ENCODE results near the gene TTLL9.

TTLL9 gene

GRCh38 chr20:31979713-31980426 lies 109.4 kb downstream of the TTLL9 start:
- Mint-ChIP-seq H3K4me3 (no peak overlapping the region), H3K27me3 (ENCODE audit: low read depth) (peaks cover 14% of the 10 kb centered on the region), H3K36me3 (ENCODE audit: low read depth) (no peaks in the 10 kb centered on the region), H3K4me1 (peaks cover 4% of the 10 kb centered on the region), H3K27ac (no peak overlapping the region), H3K9me3 (no peaks in the 10 kb centered on the region)
- no peak for TF ChIP-seq CTCF (IDR thresholded peaks at IDR 0.05; ENCODE audit: unreplicated experiment in 3 of 3)

GRCh38 chr20:31981784-31982183 lies 111.3 kb downstream of the TTLL9 start:
- Mint-ChIP-seq H3K27me3 (ENCODE audit: low read depth) (peaks cover 8% of the 10 kb centered on the region), H3K4me1 (peaks cover 4% of the 10 kb centered on the region), H3K9me3 (no peaks in the 10 kb centered on the region), H3K27ac (no peak overlapping the region), H3K4me3 (no peak overlapping the region), H3K36me3 (ENCODE audit: low read depth) (no peaks in the 10 kb centered on the region)
- no peak for TF ChIP-seq CTCF (IDR thresholded peaks at IDR 0.05; ENCODE audit: unreplicated experiment in 3 of 3)

- no peak overlapping the region for H3K27ac Mint-ChIP-seq
- H3K4me1 Mint-ChIP-seq = peaks cover 8% of the 10 kb centered on the region
- no peaks in the 10 kb centered on the region for H3K9me3 Mint-ChIP-seq
- TF ChIP-seq CTCF (IDR thresholded peaks at IDR 0.05; ENCODE audit: unreplicated experiment in 3 of 3) = no peak
- H3K27me3 Mint-ChIP-seq (ENCODE audit: low read depth) = peaks cover 13% of the 10 kb centered on the region
- no peak overlapping the region for H3K4me3 Mint-ChIP-seq
- H3K36me3 Mint-ChIP-seq (ENCODE audit: low read depth) = no peaks in the 10 kb centered on the region
These were observed 114.6 kb downstream of the TTLL9 start for GRCh38 chr20:31984981-31985471.

GRCh38 chr20:31987744-31988143 lies 117.3 kb downstream of the TTLL9 start:
- Mint-ChIP-seq H3K4me1 (peaks cover 8% of the 10 kb centered on the region), H3K4me3 (no peak overlapping the region), H3K36me3 (ENCODE audit: low read depth) (no peaks in the 10 kb centered on the region), H3K27ac (no peak overlapping the region), H3K9me3 (no peaks in the 10 kb centered on the region), H3K27me3 (ENCODE audit: low read depth) (peaks cover 26% of the 10 kb centered on the region)
- TF ChIP-seq CTCF (IDR thresholded peaks at IDR 0.05; ENCODE audit: unreplicated experiment in 3 of 3) = no peak

- no peak for TF ChIP-seq CTCF (IDR thresholded peaks at IDR 0.05; ENCODE audit: unreplicated experiment in 3 of 3)
- no peak overlapping the region for H3K4me3 Mint-ChIP-seq
- H3K27ac Mint-ChIP-seq = no peak overlapping the region
- no peaks in the 10 kb centered on the region for H3K36me3 Mint-ChIP-seq (ENCODE audit: low read depth)
- H3K4me1 Mint-ChIP-seq = peaks cover 8% of the 10 kb centered on the region
- no peaks in the 10 kb centered on the region for H3K9me3 Mint-ChIP-seq
- peaks cover 33% of the 10 kb centered on the region for H3K27me3 Mint-ChIP-seq (ENCODE audit: low read depth)
These were observed 118.1 kb downstream of the TTLL9 start for GRCh38 chr20:31988430-31989015.
